ENCODE data around the gene GFRA1.

The GFRA1 gene

GRCh38 chr10:116307455-116307854 lies 34.4 kb upstream of the GFRA1 start:
- TF ChIP-seq CTCF (IDR thresholded peaks at IDR 0.05; ENCODE audit: low read depth, low read length): no peak

GRCh38 chr10:116306847-116307246 lies 33.8 kb upstream of the GFRA1 start:
- no peaks in the 10 kb centered on the region for H3K4me1 ChIP-seq
- no peak overlapping the region for H3K4me3 ChIP-seq (ENCODE audit: low read depth, low read length)
- TF ChIP-seq CTCF (IDR thresholded peaks at IDR 0.05; ENCODE audit: low read depth, low read length): no peak
- DNase-seq: no peak
- no peaks in the 10 kb centered on the region for H3K27me3 ChIP-seq
- no peaks in the 10 kb centered on the region for H3K9me3 ChIP-seq
- no peaks in the 10 kb centered on the region for H3K36me3 ChIP-seq

More at GRCh38 chr10:116307455-116307854, 34.4 kb upstream of the GFRA1 start:
- no peaks in the 10 kb centered on the region for H3K4me1 ChIP-seq
- no peak overlapping the region for H3K4me3 ChIP-seq (ENCODE audit: low read depth, low read length)
- no peaks in the 10 kb centered on the region for H3K36me3 ChIP-seq
- H3K27me3 ChIP-seq: no peaks in the 10 kb centered on the region
- DNase-seq: no peak
- H3K9me3 ChIP-seq: no peaks in the 10 kb centered on the region

- Histone ChIP-seq H3K4me3 (ENCODE audit: low read depth, low read length) (no peak overlapping the region), H3K36me3 (no peaks in the 10 kb centered on the region), H3K27me3 (no peaks in the 10 kb centered on the region), H3K4me1 (no peaks in the 10 kb centered on the region), H3K9me3 (no peaks in the 10 kb centered on the region)
- no peak for TF ChIP-seq CTCF (IDR thresholded peaks at IDR 0.05; ENCODE audit: low read depth, low read length)
- no peak for DNase-seq
Observed at GRCh38 chr10:116304923-116305322, 31.9 kb upstream of the GFRA1 start.

GRCh38 chr10:116300542-116300941 lies 27.5 kb upstream of the GFRA1 start:
- no peaks in the 10 kb centered on the region for H3K4me1 ChIP-seq
- DNase-seq: no peak
- no peaks in the 10 kb centered on the region for H3K9me3 ChIP-seq
- H3K4me3 ChIP-seq (ENCODE audit: low read depth, low read length): no peak overlapping the region
- H3K36me3 ChIP-seq: no peaks in the 10 kb centered on the region
- H3K27me3 ChIP-seq: no peaks in the 10 kb centered on the region
- TF ChIP-seq CTCF (IDR thresholded peaks at IDR 0.05; ENCODE audit: low read depth, low read length): no peak

- no peaks in the 10 kb centered on the region for H3K4me1 ChIP-seq
- H3K36me3 ChIP-seq: no peaks in the 10 kb centered on the region
- H3K27me3 ChIP-seq: no peaks in the 10 kb centered on the region
- no peaks in the 10 kb centered on the region for H3K9me3 ChIP-seq
- no peak for TF ChIP-seq CTCF (IDR thresholded peaks at IDR 0.05; ENCODE audit: low read depth, low read length)
- no peak for DNase-seq
- H3K4me3 ChIP-seq (ENCODE audit: low read depth, low read length): no peak overlapping the region
Observed at GRCh38 chr10:116298586-116298985, 25.6 kb upstream of the GFRA1 start.

GRCh38 chr10:116296291-116296721 lies 23.3 kb upstream of the GFRA1 start:
- no peaks in the 10 kb centered on the region for H3K27me3 ChIP-seq
- H3K9me3 ChIP-seq: no peaks in the 10 kb centered on the region
- no peaks in the 10 kb centered on the region for H3K4me1 ChIP-seq
- no peaks in the 10 kb centered on the region for H3K36me3 ChIP-seq
- TF ChIP-seq CTCF (IDR thresholded peaks at IDR 0.05; ENCODE audit: low read depth, low read length): no peak
- no peak overlapping the region for H3K4me3 ChIP-seq (ENCODE audit: low read depth, low read length)
- no peak for DNase-seq

All from BE2C (cell line).